ENCODE measurements around the gene MLPH. TPM values are rescaled to one million over a fixed set of nuclear protein-coding genes. Genes with fewer than 3 reads are reported as not detected.

The MLPH gene
- total RNA-seq, 1 donor from 2014 or later = 34.6 TPM

- Histone ChIP-seq H3K36me3 (peaks cover 0 to 4% of the 10 kb centered on the region in 2 donors), H3K4me3 (no peak overlapping the region), H3K27ac (no peak overlapping the region), H3K9me3 (no peaks in the 10 kb centered on the region), H3K27me3 (no peaks in the 10 kb centered on the region), H3K4me1 (peaks cover 18% of the 10 kb centered on the region)
- intact Hi-C loops (cut with DNase I) = no loop called here
- TF ChIP-seq POLR2A (IDR thresholded peaks at IDR 0.05) (no peak), POLR2AphosphoS5 (IDR thresholded peaks at IDR 0.05; ENCODE audit: insufficient read depth in 1 of 2, low read depth in 1 of 2) (no peak)
- TF ChIP-seq, protein P1, sequence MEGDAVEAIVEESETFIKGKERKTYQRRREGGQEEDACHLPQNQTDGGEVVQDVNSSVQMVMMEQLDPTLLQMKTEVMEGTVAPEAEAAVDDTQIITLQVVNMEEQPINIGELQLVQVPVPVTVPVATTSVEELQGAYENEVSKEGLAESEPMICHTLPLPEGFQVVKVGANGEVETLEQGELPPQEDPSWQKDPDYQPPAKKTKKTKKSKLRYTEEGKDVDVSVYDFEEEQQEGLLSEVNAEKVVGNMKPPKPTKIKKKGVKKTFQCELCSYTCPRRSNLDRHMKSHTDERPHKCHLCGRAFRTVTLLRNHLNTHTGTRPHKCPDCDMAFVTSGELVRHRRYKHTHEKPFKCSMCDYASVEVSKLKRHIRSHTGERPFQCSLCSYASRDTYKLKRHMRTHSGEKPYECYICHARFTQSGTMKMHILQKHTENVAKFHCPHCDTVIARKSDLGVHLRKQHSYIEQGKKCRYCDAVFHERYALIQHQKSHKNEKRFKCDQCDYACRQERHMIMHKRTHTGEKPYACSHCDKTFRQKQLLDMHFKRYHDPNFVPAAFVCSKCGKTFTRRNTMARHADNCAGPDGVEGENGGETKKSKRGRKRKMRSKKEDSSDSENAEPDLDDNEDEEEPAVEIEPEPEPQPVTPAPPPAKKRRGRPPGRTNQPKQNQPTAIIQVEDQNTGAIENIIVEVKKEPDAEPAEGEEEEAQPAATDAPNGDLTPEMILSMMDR (IDR thresholded peaks at IDR 0.05) = no peak
- DNase-seq (ENCODE audit: extremely low spot score in 2 of 2) = no peak
Measured at GRCh38 chr2:237535385-237536082, 48.5 kb downstream of the MLPH start.

DNA sequence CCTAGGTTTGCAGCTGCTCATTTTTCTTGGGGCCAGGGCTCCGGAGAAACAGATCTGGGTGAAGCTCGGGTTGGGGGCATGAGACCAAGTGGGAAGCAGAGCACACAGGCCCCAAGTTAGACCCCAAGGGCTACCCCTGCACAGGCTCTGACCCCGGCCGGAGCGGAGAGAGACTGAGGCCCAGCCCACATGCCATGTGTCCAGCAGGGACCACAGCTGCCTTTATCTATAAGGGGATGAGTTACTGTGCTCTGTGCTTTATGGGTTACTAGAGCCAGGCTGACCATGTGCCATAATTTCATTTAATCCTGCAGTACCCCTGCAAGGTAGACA, 49.0 kb downstream of the MLPH start:
- H3K4me1 ChIP-seq = peaks cover 23% of the 10 kb centered on the region
- H3K27me3 ChIP-seq = no peaks in the 10 kb centered on the region
- TF ChIP-seq, protein P1 (IDR thresholded peaks at IDR 0.05) = no peak
- no peak for TF ChIP-seq POLR2AphosphoS5 (IDR thresholded peaks at IDR 0.05; ENCODE audit: insufficient read depth in 1 of 2, low read depth in 1 of 2)
- no peak for TF ChIP-seq POLR2A (IDR thresholded peaks at IDR 0.05)
- no peak overlapping the region for H3K4me3 ChIP-seq
- no peak overlapping the region for H3K27ac ChIP-seq
- no peaks in the 10 kb centered on the region for H3K9me3 ChIP-seq
- H3K36me3 ChIP-seq = peaks cover 0 to 4% of the 10 kb centered on the region in 2 donors
- no peak for DNase-seq (ENCODE audit: extremely low spot score in 2 of 2)
- intact Hi-C loops (cut with DNase I) = no loop called here

- DNase-seq (ENCODE audit: extremely low spot score in 2 of 2) = no peak
- Histone ChIP-seq H3K27me3 (no peaks in the 10 kb centered on the region), H3K27ac (no peak overlapping the region), H3K36me3 (peaks cover 0 to 4% of the 10 kb centered on the region in 2 donors), H3K9me3 (no peaks in the 10 kb centered on the region), H3K4me1 (peaks cover 27% of the 10 kb centered on the region), H3K4me3 (no peak overlapping the region)
- TF ChIP-seq POLR2AphosphoS5 (IDR thresholded peaks at IDR 0.05; ENCODE audit: insufficient read depth in 1 of 2, low read depth in 1 of 2) = no peak
- TF ChIP-seq, protein P1 (IDR thresholded peaks at IDR 0.05) = no peak
- intact Hi-C loops (cut with DNase I) = no loop called here
Measured at GRCh38 chr2:237536617-237537016, 49.6 kb downstream of the MLPH start.

- intact Hi-C loops (cut with DNase I) = no loop called here
- DNase-seq (ENCODE audit: extremely low spot score in 2 of 2) = no peak
- Histone ChIP-seq H3K4me1 (peaks cover 27% of the 10 kb centered on the region), H3K27me3 (no peaks in the 10 kb centered on the region), H3K4me3 (no peak overlapping the region), H3K36me3 (peaks cover 0 to 4% of the 10 kb centered on the region in 2 donors), H3K27ac (peak overlapping the region; percentile 65), H3K9me3 (no peaks in the 10 kb centered on the region)
- no peak for TF ChIP-seq POLR2AphosphoS5 (IDR thresholded peaks at IDR 0.05; ENCODE audit: insufficient read depth in 1 of 2, low read depth in 1 of 2)
Measured at GRCh38 chr2:237538001-237538720, 51.1 kb downstream of the MLPH start.

- Histone ChIP-seq H3K4me3 (no peak overlapping the region), H3K36me3 (peaks cover 0 to 4% of the 10 kb centered on the region in 2 donors), H3K27ac (peak overlapping the region; percentile 65), H3K9me3 (no peaks in the 10 kb centered on the region), H3K4me1 (peaks cover 27% of the 10 kb centered on the region), H3K27me3 (no peaks in the 10 kb centered on the region)
- DNase-seq (ENCODE audit: extremely low spot score in 2 of 2) = no peak
- intact Hi-C loops (cut with DNase I) = no loop called here
- TF ChIP-seq, protein P1 (IDR thresholded peaks at IDR 0.05) = no peak
- TF ChIP-seq POLR2AphosphoS5 (IDR thresholded peaks at IDR 0.05; ENCODE audit: insufficient read depth in 1 of 2, low read depth in 1 of 2) = no peak
- no peak for TF ChIP-seq POLR2A (IDR thresholded peaks at IDR 0.05)
Measured at GRCh38 chr2:237538901-237539300, 51.9 kb downstream of the MLPH start.
